HG03139 (cell line): ENCODE results near the gene PCDHAC2.

ENCODE experiments used
- ATAC-seq: cut with Tn5 transposase; IDR thresholded peaks from one replicate; pipeline ENCODE4 v1.9.1; 2021; ENCODE audit not compliant: unreplicated experiment

PCDHAC2 gene, protein sequence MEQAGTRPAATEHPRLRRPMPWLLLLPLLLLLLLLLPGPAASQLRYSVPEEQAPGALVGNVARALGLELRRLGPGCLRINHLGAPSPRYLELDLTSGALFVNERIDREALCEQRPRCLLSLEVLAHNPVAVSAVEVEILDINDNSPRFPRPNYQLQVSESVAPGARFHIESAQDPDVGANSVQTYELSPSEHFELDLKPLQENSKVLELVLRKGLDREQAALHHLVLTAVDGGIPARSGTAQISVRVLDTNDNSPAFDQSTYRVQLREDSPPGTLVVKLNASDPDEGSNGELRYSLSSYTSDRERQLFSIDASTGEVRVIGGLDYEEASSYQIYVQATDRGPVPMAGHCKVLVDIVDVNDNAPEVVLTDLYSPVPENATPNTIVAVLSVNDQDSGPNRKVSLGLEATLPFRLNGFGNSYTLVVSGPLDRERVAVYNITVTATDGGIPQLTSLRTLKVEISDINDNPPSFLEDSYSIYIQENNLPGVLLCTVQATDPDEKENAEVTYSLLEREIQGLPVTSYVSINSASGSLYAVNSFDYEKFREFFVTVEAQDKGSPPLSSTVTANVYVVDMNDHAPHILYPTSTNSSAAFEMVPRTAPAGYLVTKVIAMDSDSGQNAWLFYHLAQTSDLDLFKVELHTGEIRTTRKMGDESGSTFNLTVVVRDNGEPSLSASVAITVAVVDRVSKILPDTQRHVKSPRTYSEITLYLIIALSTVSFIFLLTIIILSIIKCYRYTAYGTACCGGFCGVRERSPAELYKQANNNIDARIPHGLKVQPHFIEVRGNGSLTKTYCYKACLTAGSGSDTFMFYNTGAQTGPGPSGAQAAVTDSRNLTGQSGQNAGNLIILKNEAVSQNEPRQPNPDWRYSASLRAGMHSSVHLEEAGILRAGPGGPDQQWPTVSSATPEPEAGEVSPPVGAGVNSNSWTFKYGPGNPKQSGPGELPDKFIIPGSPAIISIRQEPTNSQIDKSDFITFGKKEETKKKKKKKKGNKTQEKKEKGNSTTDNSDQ

DNA sequence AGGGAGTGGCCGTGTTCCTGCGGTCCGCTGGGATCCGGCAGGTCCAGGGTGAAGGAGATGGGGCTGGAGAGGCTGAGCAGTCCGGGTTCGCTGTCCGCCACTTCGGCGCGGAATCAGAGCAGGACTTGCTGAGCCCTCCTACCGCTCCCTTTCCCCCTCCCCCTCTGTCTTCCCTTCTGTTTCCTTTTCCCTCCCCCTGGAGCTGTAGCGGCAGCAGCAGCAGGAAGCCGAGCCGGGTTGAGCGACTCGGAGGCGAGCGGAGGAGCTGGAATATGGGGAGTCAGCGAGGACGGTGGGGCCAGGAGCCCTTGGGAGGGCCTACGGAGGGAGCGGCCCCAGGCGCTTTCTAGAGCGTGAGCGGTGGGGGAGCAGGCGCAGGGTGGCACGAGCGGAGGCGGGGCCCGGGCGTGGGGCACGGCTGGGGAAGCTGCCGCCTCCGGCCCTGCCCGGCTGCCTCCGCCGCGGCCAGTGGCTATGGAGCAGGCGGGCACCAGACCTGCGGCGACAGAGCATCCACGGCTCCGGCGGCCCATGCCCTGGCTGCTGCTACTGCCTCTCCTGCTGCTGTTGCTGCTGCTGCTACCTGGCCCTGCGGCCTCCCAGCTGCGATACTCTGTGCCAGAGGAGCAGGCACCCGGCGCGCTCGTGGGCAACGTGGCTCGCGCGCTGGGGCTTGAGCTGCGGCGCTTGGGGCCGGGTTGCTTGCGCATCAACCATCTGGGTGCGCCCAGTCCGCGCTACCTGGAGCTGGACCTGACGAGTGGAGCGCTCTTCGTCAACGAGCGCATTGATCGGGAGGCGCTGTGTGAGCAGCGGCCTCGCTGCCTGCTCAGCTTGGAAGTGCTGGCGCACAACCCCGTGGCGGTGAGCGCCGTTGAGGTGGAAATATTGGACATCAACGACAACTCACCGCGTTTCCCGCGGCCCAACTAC lies at the start of gene PCDHAC2:
Gene PCDHAC2 (plus strand): TSS at position 184 of the 933 bp plus-strand sequence. CDS start 291 bp downstream, at position 475.
- ATAC-seq, result no peak

DNA sequence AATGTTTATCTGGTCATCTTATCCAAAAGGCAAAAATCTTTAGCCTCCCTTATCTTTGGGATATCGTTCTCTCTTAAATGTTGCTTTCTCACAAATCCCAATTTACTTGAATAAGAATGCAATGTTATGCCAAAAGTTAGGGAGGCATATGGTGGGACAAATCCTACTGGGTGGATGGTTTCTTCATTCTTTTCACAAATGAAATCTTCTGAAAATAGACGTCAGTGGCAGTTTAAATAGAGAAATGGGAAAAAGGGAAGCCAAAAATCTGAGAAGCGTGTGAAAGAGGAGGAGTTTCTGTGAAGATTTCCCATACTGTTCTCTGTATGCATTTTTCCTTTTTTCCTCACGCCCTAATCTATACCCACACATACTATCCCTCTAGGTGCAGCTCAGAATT lies 42.7 kb upstream of the PCDHAC2 start:
- no peak for ATAC-seq

DNA sequence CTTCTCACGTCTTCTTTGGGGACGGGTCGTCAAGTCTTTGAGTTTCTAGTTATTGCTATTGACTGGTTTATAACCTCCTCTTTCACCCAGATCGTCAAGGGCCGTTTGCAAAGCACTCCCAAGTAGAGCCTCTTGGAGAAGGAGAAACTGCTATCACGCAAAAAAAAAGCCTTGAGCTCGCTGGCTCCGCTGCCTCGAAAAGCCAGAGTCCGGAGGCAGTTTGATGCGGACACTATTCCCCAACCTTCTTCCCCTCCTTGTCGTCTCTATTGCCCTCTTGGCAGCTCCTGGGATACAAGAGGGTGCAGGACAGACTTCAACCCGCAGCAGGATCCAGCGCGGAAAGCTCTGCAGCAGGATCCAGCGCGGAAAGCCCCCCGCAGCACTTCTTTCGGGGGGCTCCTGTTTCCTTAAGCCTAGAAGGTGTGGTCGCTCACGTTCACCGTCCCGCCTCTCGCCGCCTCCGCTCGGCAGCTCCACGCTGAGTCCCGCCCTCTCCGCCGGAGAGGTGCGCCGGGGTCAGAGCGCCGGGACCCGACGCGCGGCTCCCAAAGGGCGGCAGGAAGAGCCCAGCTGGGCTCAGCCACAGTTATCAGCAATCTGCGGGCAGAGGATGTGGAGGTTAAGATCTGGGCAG lies 40.4 kb upstream of the PCDHAC2 start, which contains the start of gene PCDHAC1:
Gene PCDHAC1 (plus strand): TSS at position 494 of the 637 bp plus-strand sequence. CDS start 594 bp downstream, outside the sequence.
- ATAC-seq, result no peak

DNA sequence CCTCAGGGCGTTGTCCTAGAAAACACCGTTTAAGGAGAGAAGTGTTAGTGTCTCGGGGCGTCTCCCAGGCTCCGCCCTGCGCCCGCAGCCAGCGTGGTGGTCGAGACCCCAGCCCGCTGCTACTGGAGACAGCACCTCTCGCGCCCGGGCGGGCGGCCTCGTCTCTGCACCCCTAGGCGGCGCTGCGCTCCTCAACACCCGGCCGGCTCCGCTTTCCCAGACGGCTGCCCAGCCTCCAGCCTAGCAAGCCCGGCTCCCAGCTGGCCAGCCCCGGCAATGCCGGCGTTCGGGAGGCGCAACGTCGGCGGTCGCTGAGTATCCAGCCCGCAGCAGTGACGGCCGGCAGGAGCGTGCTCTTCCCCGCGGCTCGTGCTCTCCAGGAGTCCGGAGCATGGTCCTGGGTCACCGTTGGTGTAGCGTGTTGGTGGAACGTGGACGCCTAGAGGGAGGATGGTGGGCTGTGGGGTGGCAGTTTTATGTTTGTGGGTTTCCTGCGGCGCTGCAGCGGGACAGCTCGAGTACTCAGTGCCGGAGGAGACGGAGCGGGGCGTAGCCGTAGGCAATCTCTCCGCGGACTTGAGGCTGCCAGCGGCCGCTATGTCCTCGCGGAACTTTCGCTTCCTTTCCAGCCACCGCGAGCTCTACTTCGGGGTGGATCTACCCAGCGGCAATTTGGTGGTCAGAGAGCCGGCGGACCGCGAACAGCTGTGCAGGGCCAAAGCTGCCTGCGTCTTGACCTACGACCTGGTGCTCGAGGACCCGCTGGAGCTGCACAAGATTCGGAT lies 39.6 kb upstream of the PCDHAC2 start:
- ATAC-seq, result no peak

DNA sequence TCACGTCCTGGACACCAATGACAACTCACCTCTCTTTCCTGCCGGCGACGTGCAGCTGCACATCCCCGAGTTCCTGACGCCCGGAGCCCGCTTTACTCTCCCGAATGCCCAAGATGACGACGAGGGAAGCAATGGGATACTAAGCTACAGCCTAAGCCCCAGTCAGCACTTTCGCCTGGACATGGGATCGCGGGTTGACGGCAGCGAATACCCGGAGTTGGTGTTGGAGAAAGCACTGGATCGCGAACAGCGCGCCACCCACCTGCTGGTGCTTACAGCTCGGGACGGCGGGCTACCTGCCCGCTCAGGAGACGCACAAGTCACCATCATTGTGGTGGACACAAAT lies 39.1 kb upstream of the PCDHAC2 start:
- no peak for ATAC-seq

DNA sequence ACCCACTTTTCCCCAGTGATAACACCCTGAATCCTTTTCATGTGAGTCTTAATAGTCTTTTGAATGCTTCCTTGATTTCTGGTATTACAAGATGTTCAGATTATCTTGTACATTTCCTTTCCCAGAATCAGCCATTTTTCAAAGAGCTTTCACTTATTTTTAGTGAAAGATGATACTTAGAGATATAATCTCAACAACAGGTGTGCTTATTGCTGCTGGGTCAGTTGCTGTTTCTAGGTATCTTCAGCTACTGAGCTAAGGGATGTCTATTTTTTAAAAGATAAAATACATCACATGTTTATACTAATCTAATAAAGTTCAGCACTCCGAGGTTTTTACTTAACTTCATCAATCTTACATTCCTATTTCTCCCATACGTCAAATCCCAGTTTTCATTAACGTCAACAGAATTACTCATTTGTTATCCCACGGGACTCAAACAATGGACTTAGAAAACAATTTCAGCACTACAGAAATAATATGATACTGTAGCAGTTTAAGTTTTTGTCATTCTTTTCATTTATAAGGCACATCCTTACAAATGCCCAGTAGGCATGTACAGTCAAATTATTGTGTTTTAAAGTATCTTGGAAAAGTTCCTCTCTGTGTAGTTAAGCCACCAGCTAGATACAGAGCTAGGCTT lies 31.2 kb upstream of the PCDHAC2 start:
- no peak for ATAC-seq

DNA sequence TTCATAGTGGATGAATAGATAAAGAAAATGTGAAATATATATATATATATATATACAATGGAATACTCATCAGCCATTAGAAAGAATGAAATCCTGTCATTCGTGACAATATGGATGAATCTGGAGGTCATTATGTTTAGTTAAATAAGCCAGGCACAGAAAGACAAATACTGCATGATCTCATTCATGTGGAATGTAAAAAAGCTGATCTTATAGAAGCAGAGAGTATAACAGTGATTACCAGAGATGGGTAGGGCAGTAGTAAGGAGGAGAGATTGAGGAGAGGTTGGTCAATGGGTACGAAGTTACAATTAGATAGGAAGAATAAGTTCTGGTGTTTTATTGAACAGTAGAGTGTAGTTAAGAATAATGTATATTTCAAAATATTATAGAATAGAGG lies 19.7 kb upstream of the PCDHAC2 start:
- ATAC-seq, result no peak

DNA sequence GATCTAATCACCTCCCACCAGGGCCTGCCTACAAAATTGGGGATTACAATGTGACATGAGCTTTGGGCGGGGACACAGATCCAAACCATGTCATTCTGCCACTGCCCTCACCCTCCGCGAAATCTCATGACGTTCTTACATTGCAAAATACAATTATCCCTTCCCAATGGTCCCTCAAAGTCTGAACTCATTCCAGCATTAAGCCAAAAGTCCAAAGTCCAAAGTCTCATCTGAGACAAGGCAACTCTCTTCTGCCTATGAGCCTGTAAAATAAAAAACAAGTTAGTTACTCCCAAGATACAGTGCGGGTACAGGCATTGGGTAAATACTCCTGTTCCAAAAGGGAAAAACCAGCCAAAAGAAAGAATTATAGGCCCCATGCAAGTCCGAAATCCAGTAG lies 14.6 kb upstream of the PCDHAC2 start:
- ATAC-seq, result no peak

DNA sequence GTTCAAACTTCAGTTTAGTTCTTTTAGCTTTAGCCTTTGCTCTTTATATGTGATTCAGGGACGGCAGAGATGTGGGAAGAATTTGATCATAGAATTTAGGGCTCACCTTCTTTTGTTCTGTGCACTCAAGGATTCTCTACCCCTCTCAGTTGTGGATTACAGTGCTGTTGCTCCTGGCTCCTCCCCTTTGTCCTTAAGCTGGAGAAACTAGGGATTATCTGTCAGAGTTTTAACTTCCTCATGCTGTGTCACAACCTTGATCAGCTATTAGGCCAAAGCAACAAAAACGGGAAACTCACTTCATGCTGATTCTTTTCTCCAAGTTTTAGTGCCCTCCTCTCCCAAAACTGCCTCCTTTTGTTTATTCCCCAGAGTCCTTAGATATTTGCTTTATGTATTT lies 13.0 kb upstream of the PCDHAC2 start:
- ATAC-seq, result no peak

DNA sequence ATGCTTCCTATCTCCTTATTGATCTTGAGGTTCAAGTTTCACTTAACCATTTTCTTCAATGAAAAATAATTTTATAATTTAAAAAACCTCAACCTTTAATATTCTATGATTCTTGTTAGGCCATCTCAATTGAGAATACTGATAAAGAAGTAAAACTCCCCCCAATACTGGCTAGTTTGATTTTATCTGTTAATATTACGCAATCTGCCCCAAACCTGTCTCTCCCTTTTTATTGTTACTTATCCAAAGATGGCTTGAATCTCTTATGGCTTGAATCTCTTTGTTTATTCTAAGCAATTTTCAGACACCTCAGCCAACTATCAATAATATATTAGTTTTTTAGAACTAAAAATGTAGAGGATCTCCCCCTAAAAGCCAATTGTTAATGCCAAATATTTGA lies 4.1 kb upstream of the PCDHAC2 start:
- ATAC-seq, result no peak

DNA sequence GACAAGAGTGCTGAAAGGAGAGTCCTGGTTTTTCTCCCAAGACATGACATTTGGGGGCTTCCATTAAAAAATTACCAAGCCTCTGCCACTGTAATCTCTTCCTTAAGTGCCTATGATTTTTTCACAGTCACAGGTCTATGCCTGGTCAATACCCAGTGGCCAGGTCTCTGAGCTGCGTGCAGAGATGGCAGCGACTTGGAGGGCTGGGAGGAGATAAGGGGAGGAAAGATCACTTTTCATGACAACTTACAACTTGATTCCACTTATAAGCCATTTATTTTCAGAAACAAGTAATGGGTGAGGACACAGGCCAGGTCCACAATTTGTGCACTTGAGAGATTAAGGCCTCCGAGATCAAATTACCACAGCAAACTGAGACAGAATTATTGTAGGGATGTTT lies 1.9 kb upstream of the PCDHAC2 start:
- ATAC-seq, result no peak

DNA sequence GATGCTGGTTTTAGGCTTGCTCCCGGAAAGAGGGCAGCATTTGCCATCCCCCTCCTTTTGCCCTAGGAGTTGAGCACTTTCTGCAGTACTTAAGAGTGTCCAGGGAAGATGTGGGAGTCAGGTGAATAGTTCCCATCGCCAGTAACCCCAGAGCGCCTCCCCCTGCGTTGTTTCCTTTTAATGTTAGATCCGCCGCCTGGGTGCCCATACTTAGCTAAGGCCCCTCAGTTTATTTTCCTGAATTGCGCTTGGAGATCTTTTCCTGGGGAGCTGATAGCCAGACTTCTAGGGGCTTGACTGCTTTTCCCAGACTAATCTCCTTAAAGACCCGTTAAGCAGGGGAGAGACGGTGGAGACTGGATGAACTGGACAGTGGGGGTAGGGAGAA lies 377 bp upstream of the PCDHAC2 start:
- ATAC-seq, result no peak

DNA sequence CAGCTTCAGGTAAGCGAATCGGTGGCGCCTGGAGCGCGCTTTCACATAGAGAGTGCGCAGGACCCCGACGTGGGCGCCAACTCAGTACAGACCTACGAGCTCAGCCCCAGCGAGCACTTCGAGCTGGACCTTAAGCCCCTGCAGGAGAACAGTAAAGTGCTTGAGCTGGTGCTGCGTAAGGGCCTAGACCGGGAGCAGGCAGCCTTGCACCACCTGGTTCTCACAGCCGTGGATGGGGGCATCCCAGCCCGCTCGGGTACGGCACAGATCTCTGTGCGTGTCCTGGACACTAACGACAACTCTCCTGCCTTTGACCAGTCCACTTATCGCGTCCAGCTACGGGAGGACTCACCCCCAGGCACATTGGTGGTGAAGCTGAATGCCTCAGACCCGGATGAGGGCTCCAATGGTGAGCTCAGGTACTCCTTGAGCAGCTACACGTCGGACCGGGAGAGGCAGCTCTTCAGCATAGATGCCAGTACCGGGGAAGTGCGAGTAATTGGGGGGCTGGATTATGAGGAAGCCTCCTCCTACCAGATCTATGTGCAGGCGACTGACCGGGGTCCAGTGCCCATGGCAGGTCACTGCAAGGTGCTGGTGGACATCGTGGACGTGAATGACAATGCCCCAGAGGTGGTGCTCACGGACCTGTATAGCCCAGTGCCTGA lies 1.1 kb downstream of the PCDHAC2 start:
- no peak for ATAC-seq

DNA sequence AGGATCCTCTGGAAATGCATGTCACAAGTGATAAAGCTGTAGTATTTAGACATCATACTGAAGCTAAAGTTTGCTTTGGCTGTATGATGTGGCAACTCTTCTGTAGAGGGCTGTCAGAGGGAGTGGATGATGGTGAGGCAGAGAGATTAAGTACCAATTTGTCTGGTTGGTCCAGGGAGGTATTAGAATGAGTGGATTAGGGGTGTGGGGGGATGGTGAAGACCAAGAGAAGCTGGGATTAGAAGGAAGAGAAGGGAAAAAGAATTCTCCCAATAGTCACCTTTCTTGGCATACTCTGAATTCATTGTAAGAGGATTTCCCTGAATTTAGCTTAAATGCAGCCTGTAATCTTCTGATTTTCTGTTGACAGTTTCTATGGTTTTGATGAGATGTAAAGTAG lies 3.6 kb downstream of the PCDHAC2 start:
- no peak for ATAC-seq

DNA sequence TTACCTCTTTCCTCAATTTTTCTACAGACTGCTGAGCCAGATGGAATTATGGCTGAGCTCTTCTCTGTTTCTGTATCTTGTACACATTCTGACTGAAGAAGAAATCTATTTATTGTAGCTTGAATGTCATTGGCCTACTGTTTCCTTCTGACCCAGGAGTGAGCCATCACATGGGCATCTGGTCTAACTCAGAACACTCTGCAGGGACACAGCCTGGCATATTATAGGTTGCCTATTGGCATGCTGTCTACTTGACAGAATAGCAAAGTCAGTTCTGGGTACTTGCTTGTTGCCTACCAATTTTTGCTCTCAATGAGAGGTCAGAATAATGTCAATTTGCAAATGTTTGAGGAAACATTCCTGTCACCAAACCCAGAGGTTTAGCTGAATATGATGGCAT lies 7.3 kb downstream of the PCDHAC2 start:
- ATAC-seq, result no peak

DNA sequence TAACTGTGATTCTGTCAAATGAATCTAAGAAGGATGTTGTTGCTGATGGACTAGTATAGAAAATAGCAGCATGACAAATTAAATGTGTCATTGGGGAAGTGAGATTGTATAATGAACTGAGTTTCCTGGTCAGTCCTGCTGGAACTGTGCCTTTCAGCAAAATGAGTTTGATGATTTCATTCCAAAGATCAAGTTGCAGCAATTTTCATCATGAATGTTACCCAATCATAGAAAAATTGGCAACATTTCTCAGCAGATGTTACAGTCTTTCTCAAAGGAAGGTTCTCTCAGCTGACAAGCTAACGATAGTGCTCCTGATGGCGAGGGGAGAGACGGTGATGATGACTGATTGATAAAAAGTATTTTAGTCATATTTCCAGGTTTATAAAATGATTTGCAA lies 10.7 kb downstream of the PCDHAC2 start:
- no peak for ATAC-seq

DNA sequence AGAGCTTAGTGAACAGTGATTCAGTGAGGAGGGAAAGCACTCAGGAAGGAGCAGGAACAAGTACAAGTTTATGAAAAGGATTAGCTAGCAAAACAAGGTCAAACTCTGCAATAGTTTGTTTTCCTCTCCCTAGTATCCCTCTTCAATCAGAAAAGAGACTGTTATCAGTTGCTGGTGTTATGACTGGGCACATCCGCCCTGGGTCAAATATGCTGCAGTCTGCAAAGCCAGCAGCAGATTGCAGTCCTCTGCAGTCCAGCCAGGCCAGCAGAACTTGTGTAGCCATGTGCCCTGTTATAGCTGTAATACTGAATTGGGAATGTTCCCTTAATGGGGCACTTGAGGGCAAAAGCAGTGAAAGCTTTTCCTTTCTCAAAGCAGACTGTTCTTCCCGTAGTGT lies 12.0 kb downstream of the PCDHAC2 start:
- ATAC-seq, result no peak

DNA sequence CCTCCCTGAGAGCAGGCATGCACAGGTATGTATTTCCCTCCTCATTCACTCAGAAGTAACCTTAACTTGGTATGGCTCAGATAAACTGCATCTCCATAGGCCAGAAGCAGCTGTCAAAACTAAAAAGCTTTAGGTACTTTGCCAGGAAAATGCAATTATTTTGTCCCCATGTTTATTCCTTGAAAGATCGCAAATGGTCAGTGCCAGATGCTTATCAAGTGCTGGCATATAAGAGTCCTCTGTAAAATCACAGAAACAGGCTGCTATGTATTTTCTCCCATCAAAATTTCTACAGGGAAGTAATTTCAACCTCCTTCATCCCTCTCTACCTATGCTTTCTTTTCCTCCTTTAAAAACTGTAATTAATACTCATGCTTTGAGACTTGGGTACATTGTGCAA lies 12.7 kb downstream of the PCDHAC2 start:
- no peak for ATAC-seq
